T47D (cell line): Measurements from ENCODE around the gene AP1M1.

Experiments
- DNase-seq, 2 experiments: peaks; one replicate each; pipeline versions ENCODE4 v3.0.0 to v3.0.0-alpha.2; 2011 to 2012; ENCODE audit warnings: low read depth in 1 of 2, low spot score in 1 of 2
- JUND ChIP-seq: IDR thresholded peaks from 2 replicates; pipeline ENCODE4 v1.6.1; 2012; ENCODE audit warnings: low read depth
- in situ Hi-C: cut with HindIII; loops from 2 replicates; pipeline ENCODE4 v1.10.0; 2016; ENCODE audit warnings: low sequenced_read_pairs, low pct_unique_long_range_greater_than_20kb

The AP1M1 gene

GRCh38 chr19:16293118-16294091 is 95.7 kb downstream of the AP1M1 start:
- TF ChIP-seq JUND, result no peak
- in situ Hi-C loops, result no loop called here
- DNase-seq, result no peak

DNA sequence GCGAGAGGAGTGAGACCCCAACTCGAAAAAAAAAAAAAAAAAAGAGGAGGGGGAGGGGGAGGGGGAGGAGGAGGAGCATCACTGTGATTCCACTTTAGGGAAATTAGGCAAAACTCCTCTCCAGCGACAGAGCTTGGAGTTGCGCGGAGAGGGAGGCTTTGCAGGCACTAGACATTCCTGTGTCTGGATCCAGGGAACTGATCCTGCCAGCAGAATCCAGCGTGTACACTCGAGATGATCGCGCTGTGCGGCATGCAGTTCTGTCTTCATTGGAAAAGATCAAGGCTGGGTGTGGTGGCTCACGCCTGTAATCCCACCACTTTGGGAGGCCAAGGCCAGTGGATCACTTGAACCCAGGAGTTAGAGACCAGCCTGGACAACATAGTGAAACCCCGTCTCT is 97.3 kb downstream of the AP1M1 start:
- in situ Hi-C loops, result no loop called here
- no peak for TF ChIP-seq JUND

More for the DNA sequence above, 97.3 kb downstream of the AP1M1 start:
- no peak for DNase-seq
